ENCODE data around the gene PAK1. TPM values are rescaled to one million over a fixed set of nuclear protein-coding genes. Genes with fewer than 3 reads are reported as not detected.
A peak's percentile ranks its signal among the peaks of the same experiment; 100 is the strongest.
"Not testable (repeated sequence)": the region's sequence is repeated elsewhere in the genome, so short reads cannot be mapped to it uniquely, and the experiment has no call there.

Gene PAK1
- total RNA-seq, 1 experiment from 2014 or later: 26.1 TPM

GRCh38 chr11:77300695-77301094 is 173.2 kb downstream of the PAK1 start:
- Histone ChIP-seq H2AFZ (ENCODE audit: low read length) (no peak overlapping the region), H3K9me3 (ENCODE audit: low read length) (peaks cover 14% of the 10 kb centered on the region), H3K9ac (ENCODE audit: low read length) (peak overlapping the region; percentile 59), H3K27me3 (ENCODE audit: low read length) (no peaks in the 10 kb centered on the region), H4K20me1 (ENCODE audit: low read length) (no peaks in the 10 kb centered on the region), H3K27ac (ENCODE audit: low read length) (peak overlapping the region; percentile 93), H3K79me2 (ENCODE audit: low read length) (no peaks in the 10 kb centered on the region), H3K4me1 (ENCODE audit: insufficient read depth, low read length) (peaks cover 21% of the 10 kb centered on the region), H3K4me3 (ENCODE audit: low read length) (peak overlapping the region; percentile 10; the same call in 1 of the 2 replicates), H3K4me2 (ENCODE audit: low read length) (no peak overlapping the region), H3K9me2 (replicated peaks; ENCODE audit: low read length) (no peaks in the 10 kb centered on the region), H3F3A (ENCODE audit: low read length, unreplicated experiment) (peaks cover 5% of the 10 kb centered on the region), H3K36me3 (ENCODE audit: low read depth, low read length) (peaks cover 5% of the 10 kb centered on the region; the same call in 1 of the 2 replicates)
- POLR2A ChIA-PET (ENCODE audit: unreplicated experiment): no interaction called here
- intact Hi-C loops (cut with micrococcal nuclease): loop anchor here (10.0 kb wide), 1 partner anchor 106 kb away; no protein-coding TSS in a partner anchor
- CTCF ChIA-PET: no interaction called here
- DNase-seq (no peak), ATAC-seq (no peak)
- TF ChIP-seq EZH2 (IDR thresholded peaks at IDR 0.05; ENCODE audit: low read length, unreplicated experiment) (no peak), EZH2phosphoT487 (IDR thresholded peaks at IDR 0.05; ENCODE audit: borderline replicate concordance, low read length) (no peak), CTCF (conservative IDR thresholded peaks at IDR 0.05; ENCODE audit: low read depth, low read length) (no peak)
- BruUV-seq (replicated peaks): no TSS peak

GRCh38 chr11:77300028-77300427 is 173.9 kb downstream of the PAK1 start:
- H3K9me2 ChIP-seq (replicated peaks; ENCODE audit: low read length); H4K20me1 ChIP-seq (ENCODE audit: low read length); H3K27me3 ChIP-seq (ENCODE audit: low read length); BruUV-seq (replicated peaks); H3F3A ChIP-seq (ENCODE audit: low read length, unreplicated experiment); POLR2A ChIA-PET (ENCODE audit: unreplicated experiment); H3K36me3 ChIP-seq (ENCODE audit: low read depth, low read length); H3K79me2 ChIP-seq (ENCODE audit: low read length); H3K4me3 ChIP-seq (ENCODE audit: low read length); H2AFZ ChIP-seq (ENCODE audit: low read length): not testable (repeated sequence)
- Histone ChIP-seq H3K27ac (ENCODE audit: low read length) (peak overlapping the region; percentile 93), H3K9me3 (ENCODE audit: low read length) (peaks cover 14% of the 10 kb centered on the region), H3K4me1 (ENCODE audit: insufficient read depth, low read length) (peaks cover 21% of the 10 kb centered on the region), H3K4me2 (ENCODE audit: low read length) (peak overlapping the region; percentile 37), H3K9ac (ENCODE audit: low read length) (peak overlapping the region; percentile 59)
- ATAC-seq (peak; percentile 82), DNase-seq (peak; percentile 93)
- CTCF ChIA-PET: interaction anchor here (0.6 kb wide), 1 partner anchor 105 kb away, joined by 3 read pairs; no protein-coding TSS in a partner anchor
- intact Hi-C loops (cut with micrococcal nuclease): loop anchor here (10.0 kb wide), 1 partner anchor 105 kb away; no protein-coding TSS in a partner anchor

GRCh38 chr11:77299528-77299993 is 174.3 kb downstream of the PAK1 start:
- BruUV-seq (replicated peaks): no TSS peak
- H4K20me1 ChIP-seq (ENCODE audit: low read length): no peaks in the 10 kb centered on the region
- POLR2A ChIA-PET (ENCODE audit: unreplicated experiment): no interaction called here

More at GRCh38 chr11:77299528-77299993, 174.3 kb downstream of the PAK1 start:
- Histone ChIP-seq H3F3A (ENCODE audit: low read length, unreplicated experiment) (peaks cover 5% of the 10 kb centered on the region), H2AFZ (ENCODE audit: low read length) (no peak overlapping the region), H3K79me2 (ENCODE audit: low read length) (no peaks in the 10 kb centered on the region), H3K9me2 (replicated peaks; ENCODE audit: low read length) (no peaks in the 10 kb centered on the region), H3K9ac (ENCODE audit: low read length) (peak overlapping the region; percentile 59), H3K4me1 (ENCODE audit: insufficient read depth, low read length) (peaks cover 21% of the 10 kb centered on the region), H3K36me3 (ENCODE audit: low read depth, low read length) (peaks cover 5% of the 10 kb centered on the region; the same call in 1 of the 2 replicates), H3K27ac (ENCODE audit: low read length) (peak overlapping the region; percentile 93), H3K27me3 (ENCODE audit: low read length) (no peaks in the 10 kb centered on the region), H3K4me3 (ENCODE audit: low read length) (no peak overlapping the region), H3K4me2 (ENCODE audit: low read length) (peak overlapping the region; percentile 37), H3K9me3 (ENCODE audit: low read length) (peaks cover 14% of the 10 kb centered on the region)
- peak; percentile 99 for DNase-seq
- TF ChIP-seq CTCF (conservative IDR thresholded peaks at IDR 0.05; ENCODE audit: low read depth, low read length) (no peak), EZH2phosphoT487 (IDR thresholded peaks at IDR 0.05; ENCODE audit: borderline replicate concordance, low read length) (no peak), EZH2 (IDR thresholded peaks at IDR 0.05; ENCODE audit: low read length, unreplicated experiment) (no peak)
- intact Hi-C loops (cut with micrococcal nuclease): loop anchor here (10.0 kb wide), 1 partner anchor 215 kb away; no protein-coding TSS in a partner anchor
- CTCF ChIA-PET: no interaction called here
- ATAC-seq: peak; percentile 87
